ENCODE results near the gene TRIM33.

- TF ChIP-seq CTCF (IDR thresholded peaks at IDR 0.05): no peak
- no peak for TF ChIP-seq POLR2A (IDR thresholded peaks at IDR 0.05)
These were observed 160.1 kb downstream of the TRIM33 start for GRCh38 chr1:114350731-114351445.

Data from lower leg skin (tissue), 3 donors.